Neural progenitor cell (in vitro differentiated cells): ENCODE measurements around the gene MAPK1.
"Not testable (repeated sequence)": the region's sequence is repeated elsewhere in the genome, so short reads cannot be mapped to it uniquely, and the experiment has no call there.

Experiments
- EZH2 ChIP-seq: fragments of 200-600 bp; sonication (generic); IDR thresholded peaks from 2 replicates; pipeline ENCODE4 v1.6.1; 2017; ENCODE audit warnings: antibody characterized with exemption, mild to moderate bottlenecking, moderate library complexity
- EZH2phosphoT487 ChIP-seq: fragments of 200-600 bp; sonication (generic); IDR thresholded peaks from 2 replicates; pipeline ENCODE4 v1.6.1; 2017; ENCODE audit warnings: antibody characterized with exemption
- TF ChIP-seq, protein P1 (sequence below): fragments of 200-600 bp; sonication (generic); IDR thresholded peaks from 2 replicates; pipeline ENCODE4 v1.5.1; 2017; ENCODE audit warnings: antibody characterized with exemption, mild to moderate bottlenecking

DNA sequence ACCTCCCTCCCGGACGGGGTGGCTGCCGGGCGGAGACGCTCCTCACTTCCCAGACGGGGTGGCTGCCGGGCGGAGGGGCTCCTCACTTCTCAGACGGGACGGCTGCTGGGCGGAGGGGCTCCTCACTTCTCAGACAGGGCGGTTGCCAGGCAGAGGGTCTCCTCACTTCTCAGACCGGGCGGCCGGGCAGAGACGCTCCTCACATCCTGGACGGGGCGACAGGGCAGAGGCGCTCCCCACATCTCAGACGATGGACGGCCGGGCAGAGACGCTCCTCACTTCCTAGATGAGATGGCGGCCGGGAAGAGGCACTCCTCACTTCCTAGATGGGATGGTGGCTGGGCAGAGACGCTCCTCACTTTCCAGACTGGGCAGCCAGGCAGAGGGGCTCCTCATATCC is 16.5 kb upstream of the MAPK1 start:
- TF ChIP-seq, protein P1, sequence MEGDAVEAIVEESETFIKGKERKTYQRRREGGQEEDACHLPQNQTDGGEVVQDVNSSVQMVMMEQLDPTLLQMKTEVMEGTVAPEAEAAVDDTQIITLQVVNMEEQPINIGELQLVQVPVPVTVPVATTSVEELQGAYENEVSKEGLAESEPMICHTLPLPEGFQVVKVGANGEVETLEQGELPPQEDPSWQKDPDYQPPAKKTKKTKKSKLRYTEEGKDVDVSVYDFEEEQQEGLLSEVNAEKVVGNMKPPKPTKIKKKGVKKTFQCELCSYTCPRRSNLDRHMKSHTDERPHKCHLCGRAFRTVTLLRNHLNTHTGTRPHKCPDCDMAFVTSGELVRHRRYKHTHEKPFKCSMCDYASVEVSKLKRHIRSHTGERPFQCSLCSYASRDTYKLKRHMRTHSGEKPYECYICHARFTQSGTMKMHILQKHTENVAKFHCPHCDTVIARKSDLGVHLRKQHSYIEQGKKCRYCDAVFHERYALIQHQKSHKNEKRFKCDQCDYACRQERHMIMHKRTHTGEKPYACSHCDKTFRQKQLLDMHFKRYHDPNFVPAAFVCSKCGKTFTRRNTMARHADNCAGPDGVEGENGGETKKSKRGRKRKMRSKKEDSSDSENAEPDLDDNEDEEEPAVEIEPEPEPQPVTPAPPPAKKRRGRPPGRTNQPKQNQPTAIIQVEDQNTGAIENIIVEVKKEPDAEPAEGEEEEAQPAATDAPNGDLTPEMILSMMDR, result not testable (repeated sequence)
- TF ChIP-seq EZH2, EZH2phosphoT487: not testable (repeated sequence)
